Natural killer cell treated with Interleukin-12 subunit alpha and Interleukin-12 subunit beta and Interleukin-15 and Interleukin-18, amount 100 ng/mL, for 72 hours (primary cell): ENCODE data around the gene EXOSC9. TPM values are rescaled to one million over a fixed set of nuclear protein-coding genes. Genes with fewer than 3 reads are reported as not detected.

Experiments used
- ATAC-seq, 2 donors: fragments of 150-1000 bp; cut with Tn5 transposase in 1 of 2; sonication (Bioruptor Pico), chemical (Tn5 transposase) in 1 of 2; 2 replicates each; pipeline ENCODE4 v1.10.0; 2021
- DNase-seq: peaks from one replicate; pipeline ENCODE4 v3.0.0; 2022; ENCODE audit warnings: low spot score
- H3K27ac Mint-ChIP-seq, 2 donors: 1 replicate in 1 of 2; 2 replicates in 1 of 2; pipeline ENCODE4 v1.8.0; 2022; ENCODE audit warnings: mixed read lengths in 2 of 2, mild to moderate bottlenecking in 1 of 2, moderate library complexity in 1 of 2
- H3K27me3 Mint-ChIP-seq, 2 donors: 1 replicate in 1 of 2; 2 replicates in 1 of 2; pipeline ENCODE4 v1.8.0; 2022; ENCODE audit warnings: mixed read lengths in 2 of 2
- H3K36me3 Mint-ChIP-seq: one replicate; pipeline ENCODE4 v1.8.0; 2022; ENCODE audit warnings: mixed read lengths
- H3K4me1 Mint-ChIP-seq, 2 donors: 1 replicate in 1 of 2; 2 replicates in 1 of 2; pipeline ENCODE4 v1.8.0; 2022; ENCODE audit warnings: low read depth in 2 of 2, mixed read lengths in 2 of 2, mild to moderate bottlenecking in 1 of 2
- H3K4me3 Mint-ChIP-seq: one replicate; pipeline ENCODE4 v1.8.0; 2022; ENCODE audit warnings: mixed read lengths
- H3K9me3 Mint-ChIP-seq: 2 replicates; pipeline ENCODE4 v1.8.0; 2022; ENCODE audit warnings: mixed read lengths
- total RNA-seq, 2 donors: library from RNA; stranded (reverse); gene quantifications; one replicate each; pipeline ENCODE4 v1.2.3, GENCODE V29; 2022

The EXOSC9 gene
- total RNA-seq, 2 donors from 2014 or later, result 44.0 to 85.3 TPM

DNA sequence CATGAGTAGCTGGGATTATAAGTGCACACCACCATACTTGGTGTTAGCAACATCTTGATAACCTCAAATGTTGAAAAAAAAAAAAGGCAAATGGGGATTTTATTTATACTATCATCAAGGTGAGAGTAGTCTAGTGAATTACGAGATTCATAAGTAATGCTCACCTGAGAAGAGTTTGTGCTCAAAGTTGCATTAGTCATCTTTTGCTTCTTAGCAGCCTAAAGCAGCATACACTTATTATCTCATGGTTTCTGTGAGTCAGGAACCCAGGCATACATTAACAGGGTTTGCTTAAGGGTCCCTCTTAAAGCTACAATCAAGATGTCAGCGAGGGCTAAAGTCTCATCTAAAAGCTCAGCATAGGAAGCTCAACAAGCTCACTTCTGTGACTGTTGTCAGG lies 8.2 kb upstream of the EXOSC9 start:
- ATAC-seq (no peak), DNase-seq (no peak)
- H3K36me3 Mint-ChIP-seq, result no peaks in the 10 kb centered on the region
- no peak overlapping the region for H3K4me3 Mint-ChIP-seq
- H3K27me3 Mint-ChIP-seq, result peaks cover 36 to 42% of the 10 kb centered on the region in 2 donors
- H3K27ac Mint-ChIP-seq, result no peak overlapping the region
- peaks cover 0 to 9% of the 10 kb centered on the region in 2 donors for H3K4me1 Mint-ChIP-seq
- no peaks in the 10 kb centered on the region for H3K9me3 Mint-ChIP-seq

DNA sequence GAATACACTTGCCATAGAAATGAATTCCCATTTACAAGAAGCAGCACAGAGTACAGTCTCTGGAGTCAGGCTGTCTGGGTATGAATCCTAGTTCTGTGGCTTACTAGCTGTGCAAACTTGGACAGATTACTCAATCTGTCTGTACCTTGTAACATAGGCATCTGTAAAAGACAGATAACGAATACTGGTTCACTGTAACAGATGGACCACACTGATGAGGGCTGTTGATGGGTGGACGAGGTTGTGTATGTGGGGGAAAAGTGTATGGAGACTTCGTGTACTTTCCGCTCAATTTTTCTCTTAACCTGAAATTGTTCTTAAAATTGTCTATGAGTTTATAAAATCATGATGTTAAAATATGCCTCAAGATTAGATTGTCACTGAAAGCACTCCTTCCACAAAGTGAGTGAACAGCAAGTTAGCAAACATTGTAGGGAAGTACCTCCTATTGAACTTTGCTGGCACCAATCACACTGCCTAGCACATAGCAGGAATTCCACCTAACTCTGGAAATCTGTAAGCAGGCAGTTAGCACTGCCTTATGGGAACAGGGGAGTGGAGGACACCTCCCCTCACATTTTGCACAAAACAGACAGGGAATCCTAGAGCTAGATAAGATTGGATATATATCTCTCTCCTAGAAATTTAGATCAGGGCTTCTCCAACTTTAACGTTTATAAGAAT lies 6.5 kb upstream of the EXOSC9 start:
- Mint-ChIP-seq H3K27ac (no peak overlapping the region), H3K4me3 (no peak overlapping the region), H3K4me1 (peaks cover 5 to 7% of the 10 kb centered on the region in 2 donors), H3K9me3 (no peaks in the 10 kb centered on the region), H3K36me3 (no peaks in the 10 kb centered on the region), H3K27me3 (peaks cover 23 to 27% of the 10 kb centered on the region in 2 donors)
- ATAC-seq (no peak), DNase-seq (no peak)

- ATAC-seq (no peak), DNase-seq (no peak)
- Mint-ChIP-seq H3K4me1 (peaks cover 18 to 19% of the 10 kb centered on the region in 2 donors), H3K4me3 (no peak overlapping the region), H3K36me3 (no peaks in the 10 kb centered on the region), H3K27me3 (peaks cover 16 to 20% of the 10 kb centered on the region in 2 donors), H3K9me3 (no peaks in the 10 kb centered on the region), H3K27ac (no peak overlapping the region)
Measured at GRCh38 chr4:121796283-121796682, 4.8 kb upstream of the EXOSC9 start.

DNA sequence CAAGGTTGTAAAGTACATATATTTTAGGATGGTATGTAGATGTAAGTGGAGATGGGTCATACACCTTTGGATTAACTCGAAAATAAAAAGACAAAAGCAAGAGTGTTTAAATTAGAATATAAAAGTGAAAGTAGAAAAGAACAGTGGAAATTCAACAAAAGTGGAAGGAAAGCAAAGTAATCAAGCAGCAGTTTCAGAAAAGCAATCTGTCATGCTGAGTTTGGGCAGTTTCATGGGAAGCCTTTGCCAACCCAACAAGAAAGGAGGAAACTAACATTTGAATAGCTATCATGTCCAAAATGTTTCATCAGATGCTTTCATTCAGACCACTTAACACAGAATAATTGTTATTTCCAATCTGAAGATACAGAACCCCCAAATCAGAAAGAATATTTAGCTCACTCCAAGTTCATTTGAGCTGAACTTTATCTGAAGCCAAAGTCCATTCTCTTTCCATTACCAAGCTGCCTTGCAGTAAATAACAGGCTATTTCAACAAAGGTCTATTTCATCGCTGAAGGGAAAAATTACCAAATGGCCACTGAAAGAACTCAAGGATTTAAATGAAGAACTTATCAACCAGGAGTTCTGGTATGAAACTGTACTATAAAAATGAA lies 1.8 kb upstream of the EXOSC9 start:
- no peak for DNase-seq
- peak overlapping the region; percentile 93 for H3K4me3 Mint-ChIP-seq
- H3K36me3 Mint-ChIP-seq, result peaks cover 6% of the 10 kb centered on the region
- no peak for ATAC-seq
- peak overlapping the region; percentile 90 to 98 for H3K27ac Mint-ChIP-seq
- no peaks in the 10 kb centered on the region for H3K9me3 Mint-ChIP-seq
- H3K27me3 Mint-ChIP-seq, result peaks cover 14 to 15% of the 10 kb centered on the region in 2 donors
- H3K4me1 Mint-ChIP-seq, result peaks cover 32 to 33% of the 10 kb centered on the region in 2 donors

DNA sequence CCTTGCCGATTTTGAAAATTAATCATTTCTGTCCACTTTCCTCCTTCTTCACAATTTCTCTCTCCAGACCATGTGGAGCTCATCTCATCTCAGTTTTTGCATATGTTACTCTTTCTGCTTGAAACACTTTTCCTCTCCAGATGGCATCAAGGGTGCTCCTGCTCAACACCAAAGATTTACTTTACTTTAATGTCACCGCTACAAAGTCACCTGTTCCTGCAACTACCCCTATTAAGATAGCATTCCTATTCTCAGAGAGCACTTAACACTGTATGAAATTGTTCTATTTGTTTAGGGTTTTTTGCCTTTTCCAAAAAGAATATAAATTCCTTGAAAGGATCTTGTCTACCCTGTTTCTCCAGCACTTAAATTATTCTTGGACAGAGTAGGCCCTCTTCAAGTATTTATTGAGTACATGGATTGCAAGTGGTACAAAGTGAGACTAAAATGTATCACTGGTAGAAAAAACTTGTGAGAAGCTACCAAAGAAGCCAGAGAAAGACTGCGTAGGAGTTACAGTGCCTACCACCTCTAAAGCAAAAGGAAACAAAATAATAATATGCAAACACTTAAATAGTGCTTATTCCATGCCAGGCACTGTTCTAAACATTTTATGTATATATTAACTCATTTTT lies 1.1 kb upstream of the EXOSC9 start:
- no peak for DNase-seq
- Mint-ChIP-seq H3K27ac (peak overlapping the region; percentile 90 to 98), H3K36me3 (peaks cover 13% of the 10 kb centered on the region), H3K27me3 (peaks cover 7 to 8% of the 10 kb centered on the region in 2 donors), H3K4me3 (peak overlapping the region; percentile 93), H3K9me3 (no peaks in the 10 kb centered on the region), H3K4me1 (peaks cover 32 to 37% of the 10 kb centered on the region in 2 donors)
- ATAC-seq, result no peak

DNA sequence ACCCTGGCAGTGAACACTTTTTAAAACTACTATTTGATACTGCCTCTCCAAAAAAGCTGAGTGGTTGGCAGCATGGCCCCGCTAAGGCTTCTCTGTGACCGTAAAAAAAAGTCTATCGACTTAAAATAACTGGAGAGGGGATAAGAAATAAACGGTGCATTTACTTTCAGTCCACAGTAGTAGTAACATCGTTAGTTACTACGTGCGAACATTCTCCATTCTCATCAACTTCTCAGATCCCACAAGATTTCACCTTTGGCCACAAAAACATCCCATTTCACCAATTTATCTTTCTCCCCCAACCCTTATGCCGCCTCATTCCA lies 524 bp upstream of the EXOSC9 start:
- H3K4me3 Mint-ChIP-seq, result peak overlapping the region; percentile 93
- H3K4me1 Mint-ChIP-seq, result peaks cover 35 to 42% of the 10 kb centered on the region in 2 donors
- ATAC-seq, result peak; percentile 3 to 48
- no peaks in the 10 kb centered on the region for H3K9me3 Mint-ChIP-seq
- peaks cover 4 to 6% of the 10 kb centered on the region in 2 donors for H3K27me3 Mint-ChIP-seq
- H3K27ac Mint-ChIP-seq, result peak overlapping the region; percentile 90 to 98
- peaks cover 19% of the 10 kb centered on the region for H3K36me3 Mint-ChIP-seq
- DNase-seq, result no peak

- no peak for ATAC-seq
- Mint-ChIP-seq H3K36me3 (peaks cover 19% of the 10 kb centered on the region), H3K9me3 (no peaks in the 10 kb centered on the region), H3K27ac (peak overlapping the region; percentile 90 to 98), H3K27me3 (no peaks in the 10 kb centered on the region), H3K4me3 (peak overlapping the region; percentile 93), H3K4me1 (peaks cover 35 to 42% of the 10 kb centered on the region in 2 donors)
- DNase-seq, result no peak
Measured at GRCh38 chr4:121801715-121802075, 572 bp downstream of the EXOSC9 start.

DNA sequence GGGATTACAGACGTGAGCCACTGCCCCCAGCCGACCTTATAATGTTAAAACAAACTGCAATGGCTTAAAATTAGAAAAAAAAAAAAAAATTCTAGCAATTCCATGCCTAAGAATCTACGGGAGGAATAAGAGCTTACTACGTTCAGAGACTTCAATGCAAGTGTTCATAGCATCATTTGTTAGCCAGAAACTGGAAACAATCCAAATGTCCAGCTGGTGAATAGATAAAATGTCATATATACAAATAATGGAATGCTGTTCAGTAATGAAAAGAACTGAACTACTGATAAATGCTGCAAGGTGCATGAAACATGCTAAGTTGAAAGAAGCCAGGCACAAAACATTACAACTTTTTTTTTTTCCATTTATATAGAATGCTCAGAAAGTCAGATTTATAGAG lies 5.3 kb downstream of the EXOSC9 start:
- ATAC-seq (no peak), DNase-seq (no peak)
- H3K9me3 Mint-ChIP-seq, result no peaks in the 10 kb centered on the region
- H3K27me3 Mint-ChIP-seq, result no peaks in the 10 kb centered on the region
- H3K4me1 Mint-ChIP-seq, result peaks cover 19 to 24% of the 10 kb centered on the region in 2 donors
- H3K27ac Mint-ChIP-seq, result no peak overlapping the region
- no peak overlapping the region for H3K4me3 Mint-ChIP-seq
- peaks cover 29% of the 10 kb centered on the region for H3K36me3 Mint-ChIP-seq

DNA sequence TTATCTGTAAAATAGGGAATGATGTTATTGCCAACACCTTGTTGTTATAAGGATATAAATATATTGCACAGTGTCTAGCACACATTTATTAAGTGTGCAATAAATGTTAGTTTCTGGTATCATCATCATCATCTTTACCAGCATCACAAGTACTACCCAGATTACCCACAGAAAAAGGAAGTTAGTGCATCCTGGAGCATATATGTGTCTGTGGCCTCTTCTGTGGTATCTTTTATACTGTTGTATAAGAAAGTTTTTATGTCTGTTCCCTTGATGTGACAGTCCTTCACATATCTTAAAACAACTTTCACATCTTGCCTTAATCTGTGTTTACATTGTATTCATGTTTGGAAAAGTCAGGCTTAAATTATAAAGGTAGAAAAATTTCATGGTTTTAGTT lies 10.0 kb downstream of the EXOSC9 start:
- peaks cover 14% of the 10 kb centered on the region for H3K36me3 Mint-ChIP-seq
- peaks cover 0 to 3% of the 10 kb centered on the region in 2 donors for H3K4me1 Mint-ChIP-seq
- no peak for DNase-seq
- no peaks in the 10 kb centered on the region for H3K27me3 Mint-ChIP-seq
- H3K27ac Mint-ChIP-seq, result no peak overlapping the region
- no peak overlapping the region for H3K4me3 Mint-ChIP-seq
- no peaks in the 10 kb centered on the region for H3K9me3 Mint-ChIP-seq
- peak in 1 of 2 donors; percentile 51 for ATAC-seq

GRCh38 chr4:121814756-121815155 lies 13.6 kb downstream of the EXOSC9 start:
- Mint-ChIP-seq H3K4me3 (no peak overlapping the region), H3K27me3 (no peaks in the 10 kb centered on the region), H3K36me3 (peaks cover 24% of the 10 kb centered on the region), H3K9me3 (no peaks in the 10 kb centered on the region), H3K4me1 (peaks cover 3 to 6% of the 10 kb centered on the region in 2 donors), H3K27ac (no peak overlapping the region)
- DNase-seq, result no peak
- no peak for ATAC-seq

- Mint-ChIP-seq H3K36me3 (peaks cover 21% of the 10 kb centered on the region), H3K27me3 (no peaks in the 10 kb centered on the region), H3K9me3 (no peaks in the 10 kb centered on the region), H3K27ac (no peak overlapping the region), H3K4me1 (peaks cover 0 to 6% of the 10 kb centered on the region in 2 donors), H3K4me3 (no peak overlapping the region)
- no peak for ATAC-seq
- DNase-seq, result no peak
Measured at GRCh38 chr4:121817006-121817405, 15.9 kb downstream of the EXOSC9 start.

DNA sequence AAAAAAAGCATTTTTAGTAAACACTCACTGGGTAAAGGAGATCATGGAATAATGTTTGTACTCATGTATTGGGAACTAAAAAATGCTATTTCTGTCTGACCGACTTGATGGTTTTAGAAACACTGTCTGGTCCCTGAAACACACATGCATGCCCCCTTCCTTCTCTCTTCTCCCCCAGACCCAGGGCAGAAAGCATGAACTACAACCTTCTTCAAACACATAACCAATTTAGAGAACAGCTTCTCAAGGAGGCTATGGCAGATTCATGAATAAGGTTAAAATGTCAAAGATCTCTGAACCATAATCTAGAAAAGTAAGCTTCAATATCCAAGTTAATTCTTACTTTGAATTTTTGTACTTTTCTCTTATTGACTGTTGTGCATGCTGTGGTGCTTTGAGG lies 16.6 kb downstream of the EXOSC9 start:
- peaks cover 25% of the 10 kb centered on the region for H3K36me3 Mint-ChIP-seq
- H3K4me1 Mint-ChIP-seq, result peaks cover 2 to 12% of the 10 kb centered on the region in 2 donors
- no peak overlapping the region for H3K27ac Mint-ChIP-seq
- H3K9me3 Mint-ChIP-seq, result no peaks in the 10 kb centered on the region
- no peaks in the 10 kb centered on the region for H3K27me3 Mint-ChIP-seq
- no peak for DNase-seq
- peak in 1 of 2 donors; percentile 6 for ATAC-seq
- H3K4me3 Mint-ChIP-seq, result no peak overlapping the region

GRCh38 chr4:121818215-121818614 lies 17.1 kb downstream of the EXOSC9 start:
- H3K9me3 Mint-ChIP-seq, result no peaks in the 10 kb centered on the region

GRCh38 chr4:121819216-121819965 lies 18.3 kb downstream of the EXOSC9 start:
- Mint-ChIP-seq H3K27ac (no peak overlapping the region), H3K4me1 (peaks cover 14 to 17% of the 10 kb centered on the region in 2 donors), H3K9me3 (no peaks in the 10 kb centered on the region), H3K4me3 (no peak overlapping the region), H3K27me3 (no peaks in the 10 kb centered on the region), H3K36me3 (peaks cover 22% of the 10 kb centered on the region)
- DNase-seq, result no peak
- no peak for ATAC-seq

More at GRCh38 chr4:121818215-121818614, 17.1 kb downstream of the EXOSC9 start:
- H3K27ac Mint-ChIP-seq, result no peak overlapping the region
- peaks cover 27% of the 10 kb centered on the region for H3K36me3 Mint-ChIP-seq
- no peak for DNase-seq
- no peaks in the 10 kb centered on the region for H3K27me3 Mint-ChIP-seq
- peaks cover 7 to 14% of the 10 kb centered on the region in 2 donors for H3K4me1 Mint-ChIP-seq
- no peak for ATAC-seq
- H3K4me3 Mint-ChIP-seq, result no peak overlapping the region
